Activated CD8-positive, alpha-beta memory T cell treated with anti-CD3 and anti-CD28 coated beads for 36 hours (primary cell): Measurements from ENCODE around the gene CISD3. TPM values are rescaled to one million over a fixed set of nuclear protein-coding genes. Genes with fewer than 3 reads are reported as not detected.

Experiments used
- CTCF ChIA-PET: fragments of 350-600 bp; sonication (Branson Sonifier 250); formaldehyde crosslinking; loops from one replicate; lab custom pipeline; 2021; ENCODE audit warnings: antibody characterized with exemption; lab: Charles Lee
- POLR2A ChIA-PET: fragments of 350-600 bp; sonication (Branson Sonifier 250); formaldehyde crosslinking; loops from one replicate; lab custom pipeline; 2021; ENCODE audit warnings: antibody characterized with exemption; lab: Charles Lee
- total RNA-seq, 2 experiments: library from RNA; stranded (reverse); gene quantifications; one replicate each; pipeline ENCODE4 v1.2.3, GENCODE V29; 2021

Gene CISD3
- total RNA-seq, 2 experiments from 2014 or later: 67.4 to 69.0 TPM

DNA sequence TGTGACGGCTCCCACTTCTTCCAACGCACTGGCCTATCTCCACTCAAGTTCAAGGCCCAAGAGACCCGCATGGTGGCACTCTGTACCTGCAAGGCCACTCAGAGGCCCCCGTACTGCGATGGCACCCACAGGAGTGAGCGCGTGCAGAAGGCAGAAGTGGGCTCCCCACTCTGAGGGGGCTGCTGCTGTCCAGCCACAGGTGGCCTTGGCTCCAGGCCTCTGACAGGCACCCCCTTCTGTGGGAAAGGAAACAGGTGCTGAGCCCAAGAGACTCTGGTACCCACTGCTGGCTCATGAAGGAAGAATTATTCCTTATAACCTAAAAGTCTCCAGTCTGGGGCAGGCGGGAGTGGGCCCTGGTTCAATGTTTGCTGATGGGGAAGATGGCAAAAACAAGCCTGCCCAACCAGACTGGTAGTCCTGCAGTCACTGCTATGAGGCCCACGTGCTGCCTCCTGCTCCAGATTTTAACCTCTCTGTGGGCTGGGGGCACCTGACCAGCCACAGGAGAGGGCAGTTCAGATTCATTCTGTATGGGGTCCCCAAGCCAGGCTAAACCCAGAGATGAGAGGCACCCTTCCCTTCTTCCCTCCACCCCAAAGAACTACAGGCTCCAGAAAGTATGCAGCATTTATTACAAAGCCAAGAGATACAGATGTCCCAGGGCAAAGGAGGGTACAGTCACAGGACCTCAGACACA is 3.3 kb downstream of the CISD3 start:
- CTCF ChIA-PET: interaction anchor here (1.3 to 3.2 kb wide), 6 partner anchors 12 to 57 kb away, joined by 7 to 49 read pairs (median 14); partner anchors contain the start of genes EPOP and PSMB3
- POLR2A ChIA-PET: no interaction called here

DNA sequence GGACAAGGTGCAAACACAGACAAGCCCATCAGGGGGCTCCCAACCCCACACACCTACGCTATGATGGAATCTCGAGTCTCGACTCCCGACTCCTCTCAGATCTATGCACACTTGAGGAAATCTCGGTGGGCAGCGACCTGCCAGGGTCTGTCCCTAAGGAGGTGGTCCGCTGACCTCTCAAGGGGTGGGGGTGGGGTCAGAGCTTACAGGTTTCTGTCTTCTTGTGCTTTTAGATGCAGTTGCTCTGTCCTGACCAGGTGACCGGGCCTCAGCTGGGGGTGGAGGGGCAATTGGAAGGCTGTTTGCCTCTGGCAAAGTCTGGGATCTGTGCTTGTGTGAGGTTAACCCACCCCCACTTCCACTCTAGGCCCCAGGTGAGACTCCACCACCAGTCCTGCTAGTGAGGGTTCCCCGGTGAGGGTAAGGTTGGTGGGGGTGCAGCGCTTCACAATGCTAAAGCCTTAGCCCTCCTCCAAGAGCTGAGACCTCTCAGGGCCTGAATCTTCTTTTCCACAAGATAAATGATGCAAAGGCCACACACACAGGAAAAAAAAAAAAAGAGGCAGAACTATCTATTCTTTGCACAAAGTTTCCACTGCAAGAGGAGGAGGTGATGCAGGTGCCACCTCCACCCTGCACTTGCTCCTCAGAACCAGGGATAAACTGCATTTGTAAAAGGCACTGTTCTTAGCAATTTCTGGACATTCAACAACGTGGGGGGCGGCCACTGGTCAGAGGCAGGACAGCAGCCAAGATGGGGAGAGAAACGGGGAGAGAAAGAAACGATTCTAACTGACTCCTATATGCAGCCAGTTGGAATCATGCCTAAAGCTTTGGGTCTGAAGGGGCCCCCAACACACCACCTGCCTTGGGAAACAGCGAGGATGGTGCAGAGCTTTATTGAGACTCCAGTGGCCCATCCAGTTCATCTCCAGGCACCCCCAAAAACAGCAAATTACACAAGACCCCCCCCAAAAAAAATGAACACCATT is 4.1 kb downstream of the CISD3 start:
- ChIA-PET CTCF (interaction anchor here (0.7 to 3.2 kb wide), 25 partner anchors 10 to 184 kb away, joined by 3 to 49 read pairs (median 6); partner anchors contain the start of genes EPOP, MLLT6 and PSMB3), POLR2A (interaction anchor here (0.6 kb wide), 1 partner anchor 13 kb away, joined by 3 read pairs; no protein-coding TSS in a partner anchor)

DNA sequence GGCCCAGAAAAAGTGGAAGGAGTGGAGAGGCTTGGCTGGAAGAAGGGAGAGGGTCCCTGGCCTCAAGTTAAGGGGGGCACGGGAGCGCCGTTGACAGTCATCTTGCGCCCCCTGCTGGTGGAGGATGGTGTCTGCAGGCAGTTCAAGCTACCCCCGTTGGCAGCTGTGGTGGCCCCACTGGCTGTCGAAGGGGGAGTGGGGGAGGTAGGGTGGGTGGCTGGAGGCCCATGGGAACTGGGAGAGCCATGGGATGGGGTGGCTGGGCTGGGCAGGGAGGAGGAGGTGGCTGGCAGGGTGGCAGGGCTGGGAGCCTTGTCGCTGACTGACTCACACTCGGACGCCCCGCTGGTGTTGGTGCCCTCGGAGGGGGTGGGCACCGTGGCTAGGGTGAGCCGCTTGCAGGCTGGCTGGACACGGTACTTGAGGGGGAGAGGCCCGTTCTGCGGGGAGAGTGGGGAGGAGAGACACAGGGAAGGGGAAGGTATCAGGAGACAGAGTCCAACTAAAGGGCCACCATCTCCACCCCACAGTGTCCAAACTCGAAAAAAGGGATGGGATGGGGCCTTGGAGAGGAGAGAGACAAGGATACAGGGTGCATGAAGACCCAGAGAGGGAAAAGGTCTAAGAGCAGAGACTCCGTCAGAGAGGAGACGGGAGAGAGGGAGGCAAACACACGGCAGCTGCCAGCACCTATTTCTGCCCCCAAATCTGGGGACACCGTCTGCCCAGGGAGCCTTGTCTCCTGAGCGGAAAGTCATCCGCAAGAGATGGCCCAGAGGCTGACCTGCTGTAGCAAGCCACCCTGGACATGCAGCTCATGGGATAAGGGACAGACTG is 5.2 kb downstream of the CISD3 start:
- CTCF ChIA-PET: interaction anchor here (0.6 to 3.2 kb wide), 33 partner anchors 10 to 356 kb away, joined by 3 to 49 read pairs (median 5); partner anchors contain the start of genes EPOP, MLLT6 and PSMB3
- POLR2A ChIA-PET: interaction anchor here (0.6 to 1.2 kb wide), 3 partner anchors 14 to 30 kb away, joined by 3 to 13 read pairs (median 5); partner anchors contain the start of gene MLLT6

DNA sequence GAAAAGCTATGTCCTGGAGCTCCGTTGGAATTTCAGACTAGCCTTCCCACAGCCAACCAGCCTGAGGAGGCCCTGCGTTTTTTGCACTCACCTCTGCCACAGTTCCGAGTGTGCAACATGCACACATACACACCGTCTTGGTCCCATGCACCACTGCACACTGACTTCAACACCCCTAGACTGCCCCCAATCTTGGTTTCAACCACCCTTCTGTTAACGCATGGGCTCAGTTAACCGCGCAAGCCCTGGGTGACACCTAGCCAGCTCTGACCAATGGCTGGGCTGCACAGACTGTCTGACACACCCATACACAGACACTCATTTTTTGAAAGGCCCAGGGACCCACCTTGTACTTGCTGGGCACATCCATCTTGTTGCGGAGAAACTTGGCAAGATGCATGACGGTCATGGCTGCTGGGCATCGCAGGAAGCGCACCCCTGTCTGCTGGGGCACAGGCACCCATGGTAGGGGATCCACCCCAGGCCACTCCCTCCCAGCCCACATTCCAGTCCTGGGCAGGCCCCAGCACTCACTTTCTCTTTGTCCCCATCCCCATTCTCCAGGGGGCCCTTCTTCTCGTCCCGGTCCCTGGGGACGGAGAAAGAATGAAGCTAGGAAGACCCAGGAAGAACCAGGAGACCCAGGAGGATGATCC is 8.0 kb downstream of the CISD3 start:
- CTCF ChIA-PET: interaction anchor here (0.7 to 2.1 kb wide), 5 partner anchors 11 to 317 kb away, joined by 3 to 11 read pairs (median 4); no protein-coding TSS in a partner anchor
- POLR2A ChIA-PET: no interaction called here

DNA sequence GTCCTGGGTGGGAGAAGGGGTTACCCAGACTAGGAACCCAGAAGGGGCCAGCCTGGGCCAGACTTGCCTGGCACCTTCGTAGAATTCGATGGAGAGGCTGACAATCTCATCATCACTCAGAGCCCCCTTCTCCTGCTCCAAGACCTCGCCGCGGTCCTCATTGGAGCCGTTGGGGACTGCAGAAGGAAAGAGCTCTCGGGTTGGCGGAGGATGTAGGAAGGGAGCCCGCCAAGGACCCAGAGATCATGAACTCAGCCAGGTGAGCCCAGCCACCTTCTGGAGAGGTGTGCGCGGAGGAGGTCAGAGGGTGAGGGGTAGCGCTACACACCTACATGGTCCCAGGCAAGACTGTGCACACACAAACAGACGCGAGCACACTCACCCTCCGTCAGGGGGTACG is 8.5 kb downstream of the CISD3 start:
- ChIA-PET CTCF (interaction anchor here (0.9 kb wide), 1 partner anchor 62 kb away, joined by 4 read pairs; no protein-coding TSS in a partner anchor), POLR2A (no interaction called here)

DNA sequence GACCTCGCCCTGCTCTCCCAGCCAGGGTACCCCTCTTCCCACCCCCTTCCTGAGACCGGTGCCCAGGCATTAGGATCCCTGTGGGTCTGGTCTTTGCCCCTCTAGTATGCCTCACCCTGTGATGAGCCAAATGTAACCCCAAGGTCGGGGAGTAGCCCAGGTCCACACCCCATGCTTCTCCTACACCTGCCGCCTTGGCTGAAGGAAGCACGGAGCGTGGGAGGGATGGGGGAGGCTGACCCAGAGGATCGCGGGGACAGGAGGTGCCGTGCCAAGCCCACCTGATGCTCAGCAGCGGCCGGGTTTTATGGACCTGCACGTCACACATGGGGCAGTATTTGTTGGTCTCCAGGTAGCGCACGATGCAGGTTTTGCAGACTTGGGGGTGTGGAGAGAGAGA is 9.2 kb downstream of the CISD3 start:
- CTCF ChIA-PET: no interaction called here

DNA sequence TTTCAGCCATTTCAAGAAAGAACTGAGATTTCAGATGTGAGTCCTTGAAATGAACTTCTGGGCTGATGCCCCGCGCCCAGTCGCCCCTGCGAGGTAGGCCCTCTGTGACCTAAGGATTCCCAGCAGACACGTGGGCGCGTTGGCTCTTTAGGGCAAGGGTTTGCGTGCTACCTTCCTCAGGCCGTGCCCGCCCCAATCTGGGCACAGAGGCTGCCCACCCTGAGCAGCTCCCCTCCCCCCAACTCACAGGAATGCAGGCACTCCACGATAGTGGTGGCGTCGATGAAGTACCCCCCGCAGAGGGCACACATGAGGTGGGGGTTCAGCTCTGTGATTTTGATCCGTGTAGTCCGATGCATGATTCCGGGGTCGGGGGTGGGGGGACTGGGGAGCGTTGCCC is 9.9 kb downstream of the CISD3 start:
- CTCF ChIA-PET: no interaction called here
- POLR2A ChIA-PET: interaction anchor here (0.6 kb wide), 1 partner anchor 19 kb away, joined by 3 read pairs; no protein-coding TSS in a partner anchor

More for the DNA sequence above, 9.2 kb downstream of the CISD3 start:
- POLR2A ChIA-PET: no interaction called here

DNA sequence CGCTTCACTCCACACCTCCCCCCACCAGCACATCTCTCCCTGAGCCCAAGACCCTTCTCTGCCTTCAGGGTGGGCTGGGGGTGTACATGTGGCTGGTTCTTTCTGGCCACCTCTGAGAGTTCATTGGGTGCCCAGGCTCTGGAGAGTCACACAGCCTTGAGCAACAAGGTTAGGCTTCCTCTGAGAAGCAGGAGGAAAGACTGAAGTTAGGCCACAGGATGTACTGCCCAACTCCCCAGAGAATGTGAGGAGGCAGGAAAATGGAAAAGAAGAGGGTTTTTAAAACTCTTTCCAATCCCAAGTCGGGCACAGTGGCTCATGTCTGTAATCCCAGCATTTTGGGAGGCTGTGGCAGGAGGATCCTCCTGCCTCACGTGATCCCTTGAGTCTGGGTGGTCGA is 10.7 kb downstream of the CISD3 start:
- CTCF ChIA-PET: no interaction called here
- POLR2A ChIA-PET: no interaction called here

DNA sequence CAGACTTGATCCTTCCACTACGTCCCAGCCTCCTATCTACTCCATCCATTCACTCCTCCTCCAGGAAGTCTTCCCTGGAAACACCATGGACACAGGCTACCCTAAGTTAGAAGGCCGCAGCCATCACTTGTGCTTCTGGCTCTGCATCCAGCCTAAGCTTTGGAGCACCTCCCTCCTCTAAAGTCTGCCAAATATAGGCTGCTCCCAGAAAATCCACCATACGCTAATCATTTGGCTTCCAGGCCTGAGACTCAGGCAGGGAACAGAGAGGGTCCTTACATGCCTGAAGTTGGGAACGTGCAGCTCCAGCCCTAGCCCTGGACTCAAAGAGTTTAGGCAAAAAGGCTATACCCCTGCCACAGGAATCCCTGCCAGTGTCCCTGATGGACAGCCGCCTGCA is 11.3 kb downstream of the CISD3 start:
- POLR2A ChIA-PET: interaction anchor here (1.4 kb wide), 1 partner anchor 11 kb away, joined by 4 read pairs; the partner anchor contains the start of gene CISD3
- CTCF ChIA-PET: interaction anchor here (0.6 to 1.5 kb wide), 2 partner anchors 11 to 76 kb away, joined by 3 to 4 read pairs; no protein-coding TSS in a partner anchor

DNA sequence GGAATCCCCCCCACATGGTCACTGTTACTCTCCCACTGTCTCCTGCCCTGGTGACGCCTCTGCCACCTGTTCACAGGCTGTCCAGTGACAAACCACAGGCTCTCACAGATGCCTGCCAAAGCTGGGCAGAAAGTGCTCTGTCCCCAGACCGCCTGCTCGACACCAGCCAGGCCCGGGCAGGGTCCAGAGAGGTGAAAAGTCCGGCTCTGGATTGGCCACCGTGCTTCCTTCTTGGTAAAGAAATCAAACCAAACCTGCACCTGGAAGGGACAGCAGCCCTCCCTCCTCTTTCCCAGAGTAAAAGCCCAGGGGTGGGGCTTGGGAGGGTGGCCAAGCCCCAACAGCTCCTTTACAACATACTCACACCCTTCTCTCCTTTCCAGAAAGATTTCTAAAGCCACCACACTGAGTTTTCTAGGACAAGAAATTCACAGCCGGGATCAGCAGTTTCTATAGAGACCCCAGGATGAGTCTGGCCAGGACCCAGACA is 11.8 kb downstream of the CISD3 start:
- ChIA-PET CTCF (interaction anchor here (1.5 kb wide), 1 partner anchor 11 kb away, joined by 4 read pairs; no protein-coding TSS in a partner anchor), POLR2A (interaction anchor here (1.4 kb wide), 1 partner anchor 11 kb away, joined by 4 read pairs; the partner anchor contains the start of gene CISD3)

DNA sequence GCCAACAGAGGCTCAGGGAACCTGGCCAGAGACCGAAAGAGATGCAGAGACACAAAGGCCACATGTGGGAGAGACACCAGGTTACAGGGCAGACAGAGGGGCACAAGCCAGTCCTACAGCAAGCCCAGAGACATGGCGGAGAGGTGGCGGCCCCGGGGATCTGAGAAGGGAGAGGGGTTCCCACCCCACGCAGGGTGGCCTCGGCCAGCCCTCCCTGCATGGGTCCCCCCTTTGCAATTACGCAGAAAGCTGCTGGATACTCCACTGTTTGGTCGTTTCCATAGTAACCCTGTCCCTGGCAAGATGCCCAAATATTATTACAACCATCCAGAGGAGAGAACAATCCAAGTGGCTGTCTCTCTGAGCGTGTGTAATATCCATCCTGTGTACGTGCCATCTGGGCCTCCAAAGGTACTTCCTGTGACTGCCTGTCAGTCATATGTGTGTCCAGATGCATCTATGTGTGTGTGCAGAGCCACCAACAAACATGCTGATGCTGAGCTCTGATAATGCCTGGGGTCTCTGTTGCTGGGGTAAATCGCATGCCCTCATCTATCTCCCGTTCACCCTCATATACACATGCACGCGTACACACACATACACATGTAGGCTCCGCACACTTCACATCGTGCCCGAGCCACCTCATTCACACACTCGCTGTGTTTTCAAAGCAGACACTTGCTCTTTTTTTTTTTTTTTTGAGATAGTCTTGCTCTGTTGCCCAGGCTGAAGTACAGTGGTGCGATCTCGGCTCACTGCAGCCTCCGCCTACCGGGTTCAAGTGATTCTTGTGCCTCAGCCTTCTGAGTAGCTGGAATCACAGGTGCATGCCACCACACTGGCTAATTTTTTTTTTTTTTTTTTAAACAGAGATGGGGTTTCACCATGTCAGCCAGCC is 12.5 kb downstream of the CISD3 start:
- CTCF ChIA-PET: interaction anchor here (0.7 to 1.5 kb wide), 2 partner anchors 12 to 1192 kb away, joined by 3 to 4 read pairs; no protein-coding TSS in a partner anchor

DNA sequence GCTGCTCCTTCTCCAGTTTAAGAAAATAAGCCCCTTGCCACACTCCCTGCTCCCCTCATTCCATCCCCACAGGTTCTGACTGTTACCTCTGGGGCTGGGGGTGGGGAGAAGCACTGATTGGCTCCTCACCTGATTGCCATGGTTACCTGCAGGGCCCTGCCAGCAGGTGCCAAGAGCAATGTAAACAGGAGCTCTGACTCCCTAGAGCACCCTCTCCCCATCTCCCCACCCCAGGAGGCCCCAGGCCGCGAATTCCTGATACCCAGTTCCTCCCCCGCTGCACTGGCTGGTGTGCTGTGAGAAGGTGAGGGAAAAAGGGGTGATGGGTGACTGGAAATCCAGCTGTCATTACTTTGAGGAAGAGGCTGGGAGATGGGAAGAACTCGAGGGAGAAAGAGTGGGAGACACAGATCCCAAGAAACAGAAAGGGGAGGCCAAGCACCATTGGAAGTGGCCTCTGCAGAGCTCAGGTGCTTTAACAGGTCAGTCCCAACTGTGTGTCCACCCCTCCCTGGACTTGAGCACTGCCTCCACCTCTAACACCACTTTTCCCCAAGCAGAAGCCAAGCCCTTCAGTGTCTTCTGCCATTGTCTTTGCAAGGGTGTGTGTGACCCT is 13.5 kb downstream of the CISD3 start:
- POLR2A ChIA-PET: interaction anchor here (0.5 kb wide), 1 partner anchor 595 kb away, joined by 7 read pairs; no protein-coding TSS in a partner anchor
- CTCF ChIA-PET: interaction anchor here (0.7 to 4.0 kb wide), 2 partner anchors 9 to 1191 kb away, joined by 3 to 21 read pairs; no protein-coding TSS in a partner anchor

More for the DNA sequence above, 12.5 kb downstream of the CISD3 start:
- POLR2A ChIA-PET: interaction anchor here (1.4 kb wide), 1 partner anchor 12 kb away, joined by 4 read pairs; the partner anchor contains the start of gene CISD3

DNA sequence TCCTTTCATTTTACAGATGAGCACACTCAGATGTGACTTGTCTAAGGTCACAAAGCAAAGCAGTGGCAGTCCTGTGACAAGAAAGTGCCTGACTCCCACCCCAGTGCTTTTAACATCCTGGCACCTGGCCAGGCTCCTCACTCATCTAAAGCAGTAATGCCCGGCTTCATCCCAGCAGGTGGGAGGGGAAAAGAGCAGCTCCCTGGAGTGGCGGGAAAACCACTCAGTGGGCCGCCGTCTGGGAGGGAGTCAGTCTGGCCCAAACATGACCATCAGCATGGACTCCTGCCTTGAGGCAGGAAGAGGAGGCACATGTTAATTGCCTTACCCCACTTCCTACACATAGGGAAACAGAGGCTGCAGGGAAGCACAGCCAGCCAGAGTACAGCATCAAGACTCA is 15.4 kb downstream of the CISD3 start:
- CTCF ChIA-PET: interaction anchor here (4.0 kb wide), 1 partner anchor 10 kb away, joined by 21 read pairs; no protein-coding TSS in a partner anchor
- POLR2A ChIA-PET: no interaction called here

DNA sequence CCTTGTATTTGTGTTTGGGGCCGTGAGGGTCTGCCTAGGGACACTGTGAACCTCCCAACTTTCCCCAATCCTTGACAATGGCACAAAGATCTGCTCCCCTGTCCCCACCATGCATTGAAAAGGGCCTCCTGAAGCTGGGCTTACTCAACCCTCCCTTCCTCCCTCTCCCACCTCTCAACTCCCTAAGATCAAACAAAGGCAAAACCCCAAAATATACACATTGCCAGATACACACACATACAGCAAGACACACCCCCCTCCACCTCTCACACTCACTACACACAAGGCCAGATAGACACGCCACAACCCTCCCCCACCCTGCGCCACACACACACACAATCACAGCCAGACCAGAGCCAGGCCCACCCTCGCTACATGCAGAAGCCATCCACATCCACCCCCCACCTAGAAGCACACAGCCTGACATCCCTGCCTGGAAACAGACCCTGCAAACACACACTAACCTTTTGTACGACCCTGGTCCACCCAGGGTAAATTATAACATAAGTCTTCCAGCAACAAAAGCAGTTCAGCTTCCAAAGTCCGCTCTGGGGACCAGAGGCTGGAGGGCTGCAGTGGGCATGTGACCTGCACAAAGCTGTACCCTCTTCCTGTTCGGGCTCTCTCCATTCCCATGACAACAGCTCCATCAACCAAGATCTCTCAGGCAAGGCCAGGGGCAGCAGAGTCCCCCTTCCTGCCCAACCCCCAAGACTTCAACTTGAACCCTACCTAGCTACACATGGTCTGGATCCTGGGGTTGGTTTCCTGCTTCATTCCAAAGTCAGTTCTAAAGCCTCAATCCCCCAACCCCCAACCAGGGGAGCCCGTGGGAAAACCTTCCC is 16.1 kb downstream of the CISD3 start:
- POLR2A ChIA-PET: no interaction called here

More for the DNA sequence above, 16.1 kb downstream of the CISD3 start:
- CTCF ChIA-PET: interaction anchor here (1.1 to 4.0 kb wide), 2 partner anchors 11 to 18 kb away, joined by 3 to 21 read pairs; no protein-coding TSS in a partner anchor
